IMR-90 (cell line): ENCODE measurements around the gene TTLL11.

ENCODE experiments used
- ELK1 ChIP-seq: fragments of 150-350 bp; IDR thresholded peaks from 2 replicates; pipeline ENCODE4 v1.6.1; 2016; ENCODE audit warnings: low read depth, mild to moderate bottlenecking, low read length, moderate library complexity, borderline replicate concordance
- FOS ChIP-seq: fragments of 150-350 bp; IDR thresholded peaks from 2 replicates; pipeline ENCODE4 v1.6.1; 2016; ENCODE audit warnings: low read depth, low read length
- MAFK ChIP-seq: IDR thresholded peaks from 2 replicates; pipeline ENCODE4 v1.6.1; 2012; ENCODE audit warnings: low read depth, low read length, improper control_type of control experiment
- MAZ ChIP-seq: IDR thresholded peaks from 2 replicates; pipeline ENCODE4 v1.6.1; 2012; ENCODE audit warnings: low read depth, mild to moderate bottlenecking, low read length, improper control_type of control experiment, moderate library complexity, borderline replicate concordance
- POLR2A ChIP-seq: IDR thresholded peaks from 2 replicates; pipeline ENCODE4 v1.6.1; 2012; ENCODE audit warnings: mild to moderate bottlenecking, low read depth, low read length
- RAD21 ChIP-seq: IDR thresholded peaks from 2 replicates; pipeline ENCODE4 v1.6.1; 2012; ENCODE audit warnings: low read length, improper control_type of control experiment
- RFX5 ChIP-seq: IDR thresholded peaks from 2 replicates; pipeline ENCODE4 v1.8.0; 2012; ENCODE audit warnings: low read depth, mild to moderate bottlenecking, low read length, moderate library complexity
- SMC3 ChIP-seq: fragments of 150-350 bp; IDR thresholded peaks from 2 replicates; pipeline ENCODE4 v1.6.1; 2016; ENCODE audit warnings: low read depth, mild to moderate bottlenecking, antibody characterized with exemption, low read length, moderate library complexity
- TF ChIP-seq, protein P1 (sequence below): conservative IDR thresholded peaks from 2 replicates; pipeline ENCODE4 v1.5.1; 2012; ENCODE audit warnings: mild to moderate bottlenecking, low read depth, low read length, improper control_type of control experiment
- TF ChIP-seq, protein P2 (sequence below): fragments of 150-350 bp; IDR thresholded peaks from 2 replicates; pipeline ENCODE4 v1.6.1; 2017; ENCODE audit warnings: mild to moderate bottlenecking, antibody characterized with exemption, low read length, low read depth

- TF ChIP-seq SMC3: no peak
- TF ChIP-seq, protein P1, sequence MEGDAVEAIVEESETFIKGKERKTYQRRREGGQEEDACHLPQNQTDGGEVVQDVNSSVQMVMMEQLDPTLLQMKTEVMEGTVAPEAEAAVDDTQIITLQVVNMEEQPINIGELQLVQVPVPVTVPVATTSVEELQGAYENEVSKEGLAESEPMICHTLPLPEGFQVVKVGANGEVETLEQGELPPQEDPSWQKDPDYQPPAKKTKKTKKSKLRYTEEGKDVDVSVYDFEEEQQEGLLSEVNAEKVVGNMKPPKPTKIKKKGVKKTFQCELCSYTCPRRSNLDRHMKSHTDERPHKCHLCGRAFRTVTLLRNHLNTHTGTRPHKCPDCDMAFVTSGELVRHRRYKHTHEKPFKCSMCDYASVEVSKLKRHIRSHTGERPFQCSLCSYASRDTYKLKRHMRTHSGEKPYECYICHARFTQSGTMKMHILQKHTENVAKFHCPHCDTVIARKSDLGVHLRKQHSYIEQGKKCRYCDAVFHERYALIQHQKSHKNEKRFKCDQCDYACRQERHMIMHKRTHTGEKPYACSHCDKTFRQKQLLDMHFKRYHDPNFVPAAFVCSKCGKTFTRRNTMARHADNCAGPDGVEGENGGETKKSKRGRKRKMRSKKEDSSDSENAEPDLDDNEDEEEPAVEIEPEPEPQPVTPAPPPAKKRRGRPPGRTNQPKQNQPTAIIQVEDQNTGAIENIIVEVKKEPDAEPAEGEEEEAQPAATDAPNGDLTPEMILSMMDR: no peak
- no peak for TF ChIP-seq ELK1
- no peak for TF ChIP-seq MAFK
- TF ChIP-seq RAD21: no peak
- TF ChIP-seq, protein P2, sequence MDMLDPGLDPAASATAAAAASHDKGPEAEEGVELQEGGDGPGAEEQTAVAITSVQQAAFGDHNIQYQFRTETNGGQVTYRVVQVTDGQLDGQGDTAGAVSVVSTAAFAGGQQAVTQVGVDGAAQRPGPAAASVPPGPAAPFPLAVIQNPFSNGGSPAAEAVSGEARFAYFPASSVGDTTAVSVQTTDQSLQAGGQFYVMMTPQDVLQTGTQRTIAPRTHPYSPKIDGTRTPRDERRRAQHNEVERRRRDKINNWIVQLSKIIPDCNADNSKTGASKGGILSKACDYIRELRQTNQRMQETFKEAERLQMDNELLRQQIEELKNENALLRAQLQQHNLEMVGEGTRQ: no peak
- TF ChIP-seq MAZ: no peak
- TF ChIP-seq POLR2A: no peak
- TF ChIP-seq FOS: no peak
- no peak for TF ChIP-seq RFX5
These were observed 229.2 kb downstream of the TTLL11 start for GRCh38 chr9:121863955-121864354.
